Ectodermal cell (in vitro differentiated cells): ENCODE results near the gene OR13J1.

Experiments used
- H3K27ac ChIP-seq: 2 replicates; pipeline ENCODE4 v1.7.0; 2013; ENCODE audit warnings: mild to moderate bottlenecking, low read depth, low read length; ENCODE audit not compliant: insufficient read depth, poor library complexity, severe bottlenecking
- H3K27me3 ChIP-seq: 2 replicates; pipeline ENCODE4 v1.7.0; 2013; ENCODE audit warnings: mild to moderate bottlenecking, low read length; ENCODE audit not compliant: insufficient read depth, control insufficient read depth, poor library complexity, severe bottlenecking
- H3K36me3 ChIP-seq: one replicate; pipeline ENCODE4 v1.7.0; 2013; ENCODE audit warnings: low read length; ENCODE audit not compliant: control insufficient read depth, insufficient read depth
- H3K4me1 ChIP-seq: one replicate; pipeline ENCODE4 v1.7.0; 2013; ENCODE audit warnings: low read length; ENCODE audit not compliant: control insufficient read depth, insufficient read depth
- H3K4me3 ChIP-seq: 2 replicates; pipeline ENCODE4 v1.7.0; 2013; ENCODE audit warnings: low read depth, low read length, control low read depth; ENCODE audit not compliant: insufficient read depth
- H3K9me3 ChIP-seq: 2 replicates; pipeline ENCODE4 v1.7.0; 2013; ENCODE audit warnings: mild to moderate bottlenecking, low read length, moderate library complexity; ENCODE audit not compliant: control insufficient read depth
- WGBS, 2 experiments: methylation state at CpG; one replicate each; pipeline ENCODE4 v1.1.7; 2013; ENCODE audit warnings: missing lambda C conversion rate in 2 of 2; 5-methylcytosine and 5-hydroxymethylcytosine counted together

The OR13J1 gene

DNA sequence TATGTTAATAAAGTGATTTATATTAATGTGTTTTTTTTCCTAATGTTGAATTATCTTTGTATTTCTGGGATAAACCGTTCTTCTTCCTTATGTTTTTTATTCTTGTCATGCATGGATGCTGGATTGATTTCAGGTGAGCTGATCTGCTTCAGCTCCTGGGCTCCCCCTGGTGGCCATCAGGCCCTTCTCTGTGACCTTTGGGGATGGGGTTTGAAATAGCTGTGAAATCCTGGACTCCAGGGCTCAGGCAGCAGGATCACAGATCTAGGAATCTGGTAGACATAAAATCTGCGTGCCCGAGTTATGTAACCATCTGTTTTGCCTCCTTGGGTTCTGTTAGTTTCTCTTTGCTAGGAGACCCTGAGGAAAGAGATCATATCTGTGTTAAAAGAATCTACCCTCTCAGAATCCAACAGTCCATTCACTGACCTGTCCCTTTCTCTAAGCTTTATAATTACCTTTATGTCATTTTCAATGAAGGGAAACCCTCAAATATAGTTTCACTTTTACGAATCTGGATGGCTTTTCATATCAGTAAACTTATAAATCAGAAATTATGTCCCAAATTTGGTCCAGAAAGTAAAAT is 12.2 kb upstream of the OR13J1 start:
- Histone ChIP-seq H3K27me3 (no peaks in the 10 kb centered on the region), H3K4me1 (no peaks in the 10 kb centered on the region), H3K9me3 (no peaks in the 10 kb centered on the region), H3K4me3 (no peak overlapping the region), H3K36me3 (no peaks in the 10 kb centered on the region), H3K27ac (no peak overlapping the region)
- 8 to 10% methylated on average over 4 of the region's 4 CpGs for WGBS, 2 experiments

DNA sequence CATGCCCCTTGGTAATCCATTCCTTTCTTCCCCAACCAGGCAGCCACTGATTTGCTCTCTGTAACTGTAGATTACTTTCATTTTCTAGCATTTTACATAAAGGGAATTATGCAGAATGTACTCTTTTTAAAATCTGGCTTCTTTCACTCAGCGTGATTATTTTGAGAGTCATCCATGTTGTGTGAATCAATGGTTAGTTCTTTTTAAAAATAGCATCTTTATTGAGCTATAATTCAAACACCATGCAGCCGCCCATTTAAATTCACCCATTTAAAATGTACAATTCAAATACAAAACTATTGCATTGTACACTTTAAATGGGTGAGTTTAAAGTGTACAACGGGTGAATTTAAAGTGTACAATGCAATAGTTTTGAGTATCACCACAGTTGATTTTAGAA is 2.3 kb upstream of the OR13J1 start:
- 93% methylated on average over 2 of the region's 3 CpGs; no CpG with 5 or more reads in 1 of the 2 experiments for WGBS, 2 experiments
- Histone ChIP-seq H3K4me3 (no peak overlapping the region), H3K9me3 (no peaks in the 10 kb centered on the region)

DNA sequence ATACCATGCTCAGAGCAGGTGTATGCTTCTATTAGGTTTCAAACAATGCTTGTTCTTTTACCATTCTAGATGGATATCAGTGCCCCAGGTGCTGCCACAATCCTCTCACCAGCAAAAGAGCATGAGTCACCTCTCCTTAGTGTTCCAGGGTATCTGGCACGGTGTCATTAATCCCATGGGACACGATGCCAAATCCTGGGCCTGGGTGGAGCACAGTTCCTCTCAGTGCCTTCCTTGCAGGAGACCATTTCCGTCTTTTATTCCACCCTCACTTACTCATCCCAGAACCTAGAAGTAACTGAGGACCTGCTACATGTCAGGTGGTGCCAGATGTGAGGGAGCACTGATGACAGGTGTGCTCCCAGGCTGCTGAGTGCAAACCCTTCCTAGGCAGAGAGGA is 1.3 kb upstream of the OR13J1 start:
- Histone ChIP-seq H3K4me3 (no peak overlapping the region), H3K27ac (no peak overlapping the region), H3K9me3 (no peaks in the 10 kb centered on the region), H3K27me3 (no peaks in the 10 kb centered on the region), H3K4me1 (no peaks in the 10 kb centered on the region), H3K36me3 (no peaks in the 10 kb centered on the region)
- 86 to 89% methylated on average over 3 of the region's 3 CpGs for WGBS, 2 experiments

More for the DNA sequence above, 2.3 kb upstream of the OR13J1 start:
- Histone ChIP-seq H3K4me1 (no peaks in the 10 kb centered on the region), H3K36me3 (no peaks in the 10 kb centered on the region), H3K27me3 (no peaks in the 10 kb centered on the region), H3K27ac (no peak overlapping the region)

DNA sequence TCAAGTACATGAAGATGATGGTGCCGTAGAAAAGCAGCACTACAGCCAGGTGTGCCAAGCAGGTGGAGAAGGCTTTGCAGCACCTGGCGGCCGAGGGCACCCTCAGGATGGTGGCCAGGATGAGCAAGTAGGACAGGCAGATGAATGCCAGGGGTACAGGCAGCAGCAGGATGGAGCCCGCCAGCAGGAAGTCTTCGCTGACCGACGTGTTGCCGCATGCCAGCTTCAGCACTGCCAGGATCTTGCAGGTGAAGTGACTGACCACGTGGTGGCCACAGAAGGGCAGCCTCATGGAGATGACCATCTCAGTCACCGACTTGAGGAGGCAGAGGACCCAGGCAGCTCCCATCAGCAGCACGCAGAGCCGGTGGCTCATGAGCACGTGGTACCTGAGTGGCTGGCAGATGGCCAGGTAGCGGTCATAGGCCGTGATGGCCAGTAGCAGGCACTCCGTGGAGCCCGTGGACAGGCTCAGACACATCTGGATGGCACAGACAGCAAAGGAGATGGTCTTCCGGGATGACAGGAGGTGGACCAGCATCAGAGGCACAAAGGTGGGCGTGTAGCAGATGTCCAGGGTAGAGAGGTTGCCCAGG is 482 bp downstream of the OR13J1 start:
- 94 to 95% methylated on average over 19 of the region's 19 CpGs for WGBS, 2 experiments
- Histone ChIP-seq H3K4me3 (no peak overlapping the region), H3K9me3 (no peaks in the 10 kb centered on the region), H3K36me3 (no peaks in the 10 kb centered on the region), H3K27ac (no peak overlapping the region), H3K27me3 (no peaks in the 10 kb centered on the region), H3K4me1 (no peaks in the 10 kb centered on the region)

DNA sequence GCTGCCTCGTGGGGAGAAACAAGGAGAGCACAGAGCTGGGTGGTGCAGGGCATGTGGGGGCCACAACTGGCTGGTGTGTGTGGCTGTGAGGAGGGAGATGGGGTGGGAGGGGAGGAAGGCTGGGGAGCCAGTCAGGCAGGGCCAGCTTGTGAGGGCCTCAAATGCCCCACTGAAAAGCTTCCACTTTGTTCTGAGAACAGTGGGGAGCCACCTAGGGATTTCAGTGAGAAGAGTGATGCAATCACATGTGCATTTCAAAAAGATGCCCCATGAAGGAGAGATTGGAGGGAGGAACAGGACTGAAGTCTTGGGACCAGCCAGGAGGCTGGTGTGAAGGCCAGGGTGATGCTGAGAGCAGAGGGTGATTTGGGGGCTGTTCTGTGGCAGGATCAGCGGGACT is 1.3 kb downstream of the OR13J1 start:
- 72 to 77% methylated on average over 2 of the region's 2 CpGs for WGBS, 2 experiments
- Histone ChIP-seq H3K4me1 (no peaks in the 10 kb centered on the region), H3K9me3 (no peaks in the 10 kb centered on the region), H3K4me3 (no peak overlapping the region), H3K36me3 (no peaks in the 10 kb centered on the region), H3K27me3 (no peaks in the 10 kb centered on the region), H3K27ac (no peak overlapping the region)

DNA sequence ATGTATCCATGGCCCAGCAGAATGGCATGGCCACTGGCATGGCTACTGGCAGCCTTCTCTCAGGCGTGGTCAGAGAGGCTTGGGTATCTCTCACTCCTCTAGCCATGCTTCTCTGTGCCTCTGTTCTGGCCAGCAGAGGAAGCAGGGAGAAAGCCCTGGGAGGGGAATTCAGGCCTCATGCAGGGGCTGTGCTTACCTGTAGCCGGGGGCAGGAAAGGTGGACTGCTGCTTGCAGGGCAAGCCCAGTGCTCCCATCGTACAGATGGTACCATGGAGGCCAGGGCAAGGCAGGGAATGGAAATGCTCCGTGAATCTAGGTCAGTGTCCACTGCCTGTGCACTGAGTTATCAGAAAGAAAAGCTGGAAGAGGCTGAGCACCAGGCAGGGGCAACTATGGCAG is 2.7 kb downstream of the OR13J1 start:
- no peaks in the 10 kb centered on the region for H3K27me3 ChIP-seq
- no peak overlapping the region for H3K27ac ChIP-seq
- H3K36me3 ChIP-seq, result no peaks in the 10 kb centered on the region
- H3K4me1 ChIP-seq, result no peaks in the 10 kb centered on the region
- no peak overlapping the region for H3K4me3 ChIP-seq
- no peaks in the 10 kb centered on the region for H3K9me3 ChIP-seq
- WGBS, 2 experiments, result 94% methylated on average over 4 of the region's 4 CpGs

DNA sequence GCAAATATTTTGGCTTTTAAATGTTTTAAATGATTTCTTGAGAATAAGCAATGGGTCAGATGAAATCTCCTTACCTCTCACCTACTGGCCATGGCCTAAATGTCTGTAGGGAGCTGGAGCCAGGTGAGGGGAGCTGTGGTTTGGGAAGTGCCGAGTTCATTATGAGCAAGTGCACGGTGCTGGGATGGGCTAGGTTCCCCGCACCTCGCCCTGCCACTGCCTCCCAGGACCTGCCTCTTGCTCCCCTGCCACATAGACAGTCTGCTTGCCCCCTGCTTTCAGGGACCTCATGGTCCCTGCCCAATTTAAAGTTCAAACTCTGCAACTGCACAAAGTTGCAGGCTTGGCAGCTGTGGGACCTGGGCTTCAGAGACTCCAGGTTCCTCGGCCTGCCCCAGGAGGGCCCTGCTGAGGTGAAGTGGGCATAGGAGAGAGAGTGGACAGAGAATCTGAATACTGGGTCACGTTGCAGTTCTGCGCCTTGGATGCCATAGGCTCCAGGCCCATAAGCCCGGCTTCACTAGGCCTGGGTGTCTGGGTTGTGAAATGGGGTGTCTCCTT is 5.4 kb downstream of the OR13J1 start:
- Histone ChIP-seq H3K4me1 (no peaks in the 10 kb centered on the region), H3K36me3 (no peaks in the 10 kb centered on the region), H3K27ac (no peak overlapping the region), H3K4me3 (no peak overlapping the region), H3K9me3 (no peaks in the 10 kb centered on the region), H3K27me3 (no peaks in the 10 kb centered on the region)
- WGBS, 2 experiments, result 88 to 89% methylated on average over 8 of the region's 8 CpGs

DNA sequence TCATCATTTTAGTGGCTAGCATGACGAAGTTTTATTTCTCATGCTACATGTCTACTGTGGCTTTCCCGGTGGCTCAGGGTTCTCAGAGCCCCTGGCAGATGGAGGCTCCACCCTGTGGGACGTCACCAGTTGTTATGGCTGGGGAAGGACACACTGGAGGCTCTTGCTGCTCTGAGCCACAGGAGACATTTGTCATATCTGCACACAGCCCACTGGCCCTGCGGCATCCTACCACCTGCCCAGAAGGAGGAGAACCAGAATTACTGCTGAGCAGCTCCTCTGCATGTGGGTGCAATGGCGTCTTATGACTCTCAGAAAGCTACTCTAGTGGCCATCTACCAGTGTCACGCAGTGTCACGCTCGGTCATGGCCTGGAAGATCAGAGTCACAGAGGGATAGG is 6.6 kb downstream of the OR13J1 start:
- WGBS, 2 experiments, result 79 to 80% methylated on average over 8 of the region's 8 CpGs
- Histone ChIP-seq H3K27ac (no peak overlapping the region), H3K27me3 (no peaks in the 10 kb centered on the region), H3K4me3 (no peak overlapping the region), H3K9me3 (no peaks in the 10 kb centered on the region), H3K4me1 (no peaks in the 10 kb centered on the region), H3K36me3 (no peaks in the 10 kb centered on the region)

DNA sequence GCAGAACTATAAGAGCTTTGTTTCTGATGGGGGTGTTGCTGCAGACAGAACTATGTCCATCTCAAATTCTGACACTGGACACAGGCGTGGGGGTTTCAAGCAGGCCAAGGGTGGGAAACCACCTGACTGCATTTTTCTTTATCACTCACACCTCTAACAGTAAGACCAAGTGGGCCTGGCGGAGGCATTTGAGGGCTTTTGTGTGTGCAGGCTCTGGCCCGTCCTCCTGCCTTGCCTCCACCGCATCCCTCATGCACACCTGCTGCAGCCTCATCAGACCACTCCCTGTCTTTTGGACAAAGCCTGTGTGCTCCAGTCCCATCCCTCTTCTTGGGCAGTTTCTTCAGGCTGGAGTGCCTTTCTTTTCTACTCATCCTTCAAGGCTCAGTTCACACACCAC is 7.9 kb downstream of the OR13J1 start:
- no peaks in the 10 kb centered on the region for H3K4me1 ChIP-seq
- no peak overlapping the region for H3K4me3 ChIP-seq
- H3K36me3 ChIP-seq, result no peaks in the 10 kb centered on the region
- WGBS, 2 experiments, result 91 to 92% methylated on average over 4 of the region's 4 CpGs
- no peaks in the 10 kb centered on the region for H3K27me3 ChIP-seq
- H3K27ac ChIP-seq, result no peak overlapping the region
- H3K9me3 ChIP-seq, result no peaks in the 10 kb centered on the region

DNA sequence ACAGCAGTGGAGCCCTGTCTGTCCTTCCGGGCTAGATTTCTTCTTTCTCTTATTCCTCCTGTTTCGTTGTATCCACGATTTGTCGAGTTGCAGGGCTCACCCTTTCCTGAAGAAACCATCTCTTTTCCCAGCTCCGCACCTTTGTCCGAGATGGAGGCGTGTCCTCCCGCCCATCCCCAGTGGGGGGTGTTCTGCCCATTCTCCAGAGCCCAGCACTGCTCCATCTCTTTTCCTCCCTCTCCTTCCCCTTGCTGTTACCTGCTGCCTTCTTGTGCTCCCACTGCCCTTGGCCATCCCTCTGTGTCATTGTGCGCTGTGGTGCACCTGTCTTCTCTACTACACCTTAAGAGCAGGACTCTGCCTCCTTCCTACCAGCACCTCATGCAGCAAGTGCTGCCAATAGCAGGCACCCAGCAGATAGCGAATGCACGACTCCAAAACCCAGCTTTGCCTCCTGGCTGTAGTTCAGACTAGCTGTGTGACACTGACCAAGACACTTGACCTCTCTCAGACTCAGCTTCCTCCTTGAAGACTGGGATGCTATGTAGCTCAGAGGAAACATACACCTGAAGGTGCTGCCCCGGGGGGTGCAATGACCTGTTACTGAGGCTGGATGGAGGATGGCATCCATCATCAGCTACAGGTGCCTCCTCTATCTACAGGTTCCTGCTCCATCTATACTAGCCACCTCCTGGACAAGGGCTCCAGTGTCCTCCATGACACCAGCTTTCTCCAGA is 8.9 kb downstream of the OR13J1 start:
- no peak overlapping the region for H3K27ac ChIP-seq
- H3K4me1 ChIP-seq, result no peaks in the 10 kb centered on the region
- 71 to 79% methylated on average over 12 of the region's 12 CpGs for WGBS, 2 experiments
- no peaks in the 10 kb centered on the region for H3K27me3 ChIP-seq
- H3K9me3 ChIP-seq, result no peaks in the 10 kb centered on the region
- H3K36me3 ChIP-seq, result no peaks in the 10 kb centered on the region
- no peak overlapping the region for H3K4me3 ChIP-seq
